ENCODE results near the gene IFI27L2.
A peak's percentile ranks its signal among the peaks of the same experiment; 100 is the strongest.
"Not testable (repeated sequence)": the region's sequence is repeated elsewhere in the genome, so short reads cannot be mapped to it uniquely, and the experiment has no call there.

IFI27L2 gene

GRCh38 chr14:94129111-94129757 lies at the start of gene IFI27L2:
Gene IFI27L2, minus strand, starts transcription at chr14:94129604. Its CDS starts 40 bp downstream, at chr14:94129564.
- peak; percentile 84 for DNase-seq

GRCh38 chr14:94177806-94178205 lies 48.4 kb upstream of the IFI27L2 start:
- DNase-seq, result no peak

GRCh38 chr14:94176808-94177207 lies 47.4 kb upstream of the IFI27L2 start:
- DNase-seq, result no peak

- DNase-seq, result no peak
These were observed 46.3 kb upstream of the IFI27L2 start for GRCh38 chr14:94175747-94176146.

GRCh38 chr14:94175011-94175745 lies 45.8 kb upstream of the IFI27L2 start:
- DNase-seq, result no peak

- no peak for DNase-seq
These were observed 45.2 kb upstream of the IFI27L2 start for GRCh38 chr14:94174604-94175010.

GRCh38 chr14:94173885-94174603 lies 44.6 kb upstream of the IFI27L2 start, which contains the start of gene PPP4R4:
Gene PPP4R4, plus strand, starts transcription at chr14:94174322. Its CDS starts 144 bp downstream, at chr14:94174466.
- peak; percentile 90 for DNase-seq

- DNase-seq, result peak; percentile 52
These were observed 44.1 kb upstream of the IFI27L2 start for GRCh38 chr14:94173471-94173884.

- no peak for DNase-seq
These were observed 43.1 kb upstream of the IFI27L2 start for GRCh38 chr14:94172545-94172944.

- no peak for DNase-seq
These were observed 41.8 kb upstream of the IFI27L2 start for GRCh38 chr14:94171208-94171607.

- no peak for DNase-seq
These were observed 40.7 kb upstream of the IFI27L2 start for GRCh38 chr14:94170136-94170535.

- DNase-seq, result no peak
These were observed 36.3 kb upstream of the IFI27L2 start for GRCh38 chr14:94165744-94166143.

GRCh38 chr14:94164685-94165431 lies 35.5 kb upstream of the IFI27L2 start:
- DNase-seq, result no peak

- no peak for DNase-seq
These were observed 34.4 kb upstream of the IFI27L2 start for GRCh38 chr14:94163796-94164195.

- no peak for DNase-seq
These were observed 33.1 kb upstream of the IFI27L2 start for GRCh38 chr14:94162466-94162865.

- no peak for DNase-seq
These were observed 32.6 kb upstream of the IFI27L2 start for GRCh38 chr14:94161981-94162380.

- no peak for DNase-seq
These were observed 31.7 kb upstream of the IFI27L2 start for GRCh38 chr14:94161058-94161457.

- no peak for DNase-seq
These were observed 29.0 kb upstream of the IFI27L2 start for GRCh38 chr14:94158239-94158883.

- no peak for DNase-seq
These were observed 27.8 kb upstream of the IFI27L2 start for GRCh38 chr14:94157197-94157596.

GRCh38 chr14:94156143-94156542 lies 26.7 kb upstream of the IFI27L2 start:
- not testable (repeated sequence) for DNase-seq

GRCh38 chr14:94153750-94154342 lies 24.4 kb upstream of the IFI27L2 start:
- no peak for DNase-seq

GRCh38 chr14:94152676-94153075 lies 23.3 kb upstream of the IFI27L2 start:
- DNase-seq, result no peak
